Peyer's patch (tissue), 4 donors: ENCODE data around the gene ANKRD22.

Experiments used
- CTCF ChIP-seq, 6 experiments: fragments of 450-650 bp in 4 of 6; fragments of 200-600 bp in 2 of 6; sonication (generic) in 1 of 6; IDR thresholded peaks; one replicate each; pipeline ENCODE4 v1.5.1; 2017 to 2019; ENCODE audit warnings: antibody characterized with exemption in 6 of 6, mild to moderate bottlenecking in 3 of 6, moderate library complexity in 1 of 6
- POLR2A ChIP-seq, 2 donors: fragments of 450-650 bp; IDR thresholded peaks; one replicate each; pipeline ENCODE4 v1.5.1; 2017; ENCODE audit warnings: antibody characterized with exemption in 2 of 2, mild to moderate bottlenecking in 2 of 2, moderate library complexity in 2 of 2

- TF ChIP-seq POLR2A (IDR thresholded peaks at IDR 0.05) = no peak
- no peak for TF ChIP-seq CTCF (IDR thresholded peaks at IDR 0.05)
These were observed 6.8 kb upstream of the ANKRD22 start for GRCh38 chr10:88858491-88858890.
